Activated T-cell treated with anti-CD3 and anti-CD28 coated beads for 4 hours (primary cell): ENCODE results near the gene MKRN1.
"Not testable (repeated sequence)": the region's sequence is repeated elsewhere in the genome, so short reads cannot be mapped to it uniquely, and the experiment has no call there.

Experiments
- DNase-seq: peaks from one replicate; pipeline ENCODE4 v3.0.0-alpha.2; 2020

The MKRN1 gene

GRCh38 chr7:140426130-140426529 is 53.2 kb downstream of the MKRN1 start:
- no peak for DNase-seq

- no peak for DNase-seq
Measured at GRCh38 chr7:140425718-140426117, 53.6 kb downstream of the MKRN1 start.

- DNase-seq, result no peak
Measured at GRCh38 chr7:140423501-140423900, 55.8 kb downstream of the MKRN1 start.

GRCh38 chr7:140421521-140421920 is 57.8 kb downstream of the MKRN1 start:
- DNase-seq, result no peak

- DNase-seq, result no peak
Measured at GRCh38 chr7:140418653-140419052, 60.7 kb downstream of the MKRN1 start.

- not testable (repeated sequence) for DNase-seq
Measured at GRCh38 chr7:140418156-140418472, 61.2 kb downstream of the MKRN1 start.

GRCh38 chr7:140417456-140418155 is 61.7 kb downstream of the MKRN1 start:
- DNase-seq, result no peak

GRCh38 chr7:140416560-140416959 is 62.7 kb downstream of the MKRN1 start:
- no peak for DNase-seq

- not testable (repeated sequence) for DNase-seq
Measured at GRCh38 chr7:140415816-140416215, 63.5 kb downstream of the MKRN1 start.

GRCh38 chr7:140415361-140415760 is 63.9 kb downstream of the MKRN1 start:
- no peak for DNase-seq

GRCh38 chr7:140404565-140405065 is 74.7 kb downstream of the MKRN1 start:
- DNase-seq, result no peak

GRCh38 chr7:140403878-140404564 is 75.3 kb downstream of the MKRN1 start, which contains the start of gene RAB19:
RAB19 (plus strand) TSS chr7:140404058; CDS start chr7:140407647, 3,589 bp downstream.
- peak; percentile 25 for DNase-seq
